Cardiac atrium fibroblast (primary cell): Measurements from ENCODE around the gene ARHGEF4. TPM values are rescaled to one million over a fixed set of nuclear protein-coding genes. Genes with fewer than 3 reads are reported as not detected.

Source experiments
- total RNA-seq: library from RNA; depleted of rRNA; stranded (reverse); fragments of >200 nt; gene quantifications from 2 replicates; pipeline ENCODE4 v1.2.3, GENCODE V29; 2015

The ARHGEF4 gene
- total RNA-seq = 2.1 and 4.9 TPM in 2 replicates

GRCh38 chr2:130836501-130837174 is at the start of gene ARHGEF4:
TSS of gene ARHGEF4 (plus strand) at chr2:130836914. CDS start at chr2:130836954, 40 bp downstream.

GRCh38 chr2:131093006-131093695 is 256.4 kb downstream of the ARHGEF4 start, which contains the start of gene FAM168B:
TSS of gene FAM168B (minus strand) at chr2:131093460. CDS start at chr2:131082646, 10,814 bp downstream.

Other genes with a start within 250 kb of the ARHGEF4 start
- not detected in 2 replicates for gene CFC1, start 237.3 kb upstream of the ARHGEF4 start, total RNA-seq
- gene POTEJ, start 225.5 kb upstream of the ARHGEF4 start, total RNA-seq = not detected in 2 replicates
- gene GPR148, start 107.8 kb upstream of the ARHGEF4 start, total RNA-seq = not detected in 2 replicates
- not detected in 2 replicates for gene AMER3, start 81.4 kb upstream of the ARHGEF4 start, total RNA-seq